Neural cell (in vitro differentiated cells): ENCODE data around the gene DND1. TPM values are rescaled to one million over a fixed set of nuclear protein-coding genes. Genes with fewer than 3 reads are reported as not detected.

ENCODE experiments used
- H2AFZ ChIP-seq: fragments of 200-600, 300-800 bp; sonication (generic), shearing (Covaris generic); 2 replicates; pipeline ENCODE4 v1.6.0; 2014; ENCODE audit warnings: low read depth, mild to moderate bottlenecking, antibody characterized with exemption, low read length, moderate library complexity
- H3F3A ChIP-seq: fragments of 200-600 bp; shearing (Covaris generic); 2 replicates; pipeline ENCODE4 v1.6.1; 2016; ENCODE audit warnings: mild to moderate bottlenecking, moderate library complexity, mixed read lengths, antibody characterized with exemption, low read length; ENCODE audit not compliant: insufficient read depth, poor library complexity, severe bottlenecking
- H3K27ac ChIP-seq: fragments of 200-600, 300-800 bp; sonication (generic), shearing (Covaris generic); 2 replicates; pipeline ENCODE4 v1.5.1; 2014; ENCODE audit warnings: mild to moderate bottlenecking, low read length, moderate library complexity
- H3K27me3 ChIP-seq: fragments of 300-800, 200-600 bp; sonication (generic), shearing (Covaris generic); 2 replicates; pipeline ENCODE4 v1.6.0; 2014; ENCODE audit warnings: mild to moderate bottlenecking, low read depth, low read length, moderate library complexity; ENCODE audit not compliant: insufficient read depth
- H3K36me3 ChIP-seq: fragments of 300-800, 200-600 bp; sonication (generic), shearing (Covaris generic); 2 replicates; pipeline ENCODE4 v1.5.1; 2014; ENCODE audit warnings: mild to moderate bottlenecking, antibody characterized with exemption, low read length, moderate library complexity; ENCODE audit not compliant: insufficient read depth
- H3K4me2 ChIP-seq: fragments of 300-800, 200-600 bp; sonication (generic), shearing (Covaris generic); 2 replicates; pipeline ENCODE4 v1.6.0; 2014; ENCODE audit warnings: mild to moderate bottlenecking, low read length
- H3K4me3 ChIP-seq: fragments of 300-800, 200-600 bp; sonication (generic), shearing (Covaris generic); 2 replicates; pipeline ENCODE4 v1.5.1; 2014; ENCODE audit warnings: mild to moderate bottlenecking, low read length, moderate library complexity
- H3K79me2 ChIP-seq: fragments of 200-600 bp; shearing (Covaris generic); replicated peaks from 2 replicates; pipeline ENCODE4 v1.6.0; 2014; ENCODE audit warnings: mild to moderate bottlenecking, low read length, moderate library complexity; ENCODE audit not compliant: insufficient read depth
- H3K9ac ChIP-seq: fragments of 300-800, 200-600 bp; sonication (generic), shearing (Covaris generic); 2 replicates; pipeline ENCODE4 v1.6.1; 2016; ENCODE audit warnings: mild to moderate bottlenecking, low read length, mixed read lengths
- H3K9me2 ChIP-seq: fragments of 200-600 bp; shearing (Covaris generic); 2 replicates; pipeline ENCODE4 v1.6.1; 2016; ENCODE audit warnings: mild to moderate bottlenecking, low read length, mixed read lengths; ENCODE audit not compliant: insufficient read depth
- H3K9me3 ChIP-seq: fragments of 200-600, 300-800 bp; sonication (generic), shearing (Covaris generic); 2 replicates; pipeline ENCODE4 v1.6.1; 2016; ENCODE audit warnings: mild to moderate bottlenecking, mixed run types, low read length, moderate library complexity, mixed read lengths
- H4K20me1 ChIP-seq: fragments of 200-600 bp; shearing (Covaris generic); 2 replicates; pipeline ENCODE4 v1.6.1; 2016; ENCODE audit warnings: mild to moderate bottlenecking, mixed run types; ENCODE audit not compliant: insufficient read depth
- EP300 ChIP-seq: fragments of 450-650 bp; conservative IDR thresholded peaks from 2 replicates; pipeline ENCODE4 v1.6.1; 2014; ENCODE audit warnings: antibody characterized with exemption, mild to moderate bottlenecking, moderate library complexity; ENCODE audit not compliant: poor library complexity, severe bottlenecking
- EZH2 ChIP-seq: fragments of 200-600, 300-800 bp; shearing (Covaris generic), sonication (generic); IDR thresholded peaks from 2 replicates; pipeline ENCODE4 v1.6.1; 2014; ENCODE audit warnings: antibody characterized with exemption, low read length, borderline replicate concordance, mild to moderate bottlenecking; ENCODE audit not compliant: insufficient read depth, poor library complexity, severe bottlenecking
- MXI1 ChIP-seq: fragments of 450-650 bp; conservative IDR thresholded peaks from 2 replicates; pipeline ENCODE4 v1.6.1; 2014; ENCODE audit warnings: antibody characterized with exemption, mild to moderate bottlenecking; ENCODE audit not compliant: poor library complexity, severe bottlenecking
- POLR2AphosphoS5 ChIP-seq: IDR thresholded peaks from 2 replicates; pipeline ENCODE4 v1.6.1; 2012
- RAD21 ChIP-seq: fragments of 450-650 bp; conservative IDR thresholded peaks from 2 replicates; pipeline ENCODE4 v1.6.1; 2014; ENCODE audit warnings: antibody characterized with exemption, mild to moderate bottlenecking, moderate library complexity
- SMC3 ChIP-seq: fragments of 450-650 bp; conservative IDR thresholded peaks from 2 replicates; pipeline ENCODE4 v1.6.1; 2014; ENCODE audit warnings: antibody characterized with exemption, mild to moderate bottlenecking, moderate library complexity; ENCODE audit not compliant: poor library complexity
- TAF1 ChIP-seq: IDR thresholded peaks from 2 replicates; pipeline ENCODE4 v1.6.1; 2012; ENCODE audit warnings: low read depth
- polyA plus RNA-seq: library from polyadenylated mRNA; depleted of rRNA; stranded (reverse); fragments of >200 nt; gene quantifications from 2 replicates; pipeline ENCODE4 v1.2.3, GENCODE V29; 2014
- TF ChIP-seq, protein P1 (sequence below): IDR thresholded peaks from 2 replicates; pipeline ENCODE4 v1.6.1; 2012; ENCODE audit warnings: borderline replicate concordance
- TF ChIP-seq, protein P2 (sequence below): fragments of 450-650 bp; IDR thresholded peaks from 2 replicates; pipeline ENCODE4 v1.5.1; 2014; ENCODE audit warnings: antibody characterized with exemption, mild to moderate bottlenecking, moderate library complexity; ENCODE audit not compliant: poor library complexity, severe bottlenecking

The DND1 gene
- polyA plus RNA-seq, 1 donor from 2014 or later = 4.4 TPM

DNA sequence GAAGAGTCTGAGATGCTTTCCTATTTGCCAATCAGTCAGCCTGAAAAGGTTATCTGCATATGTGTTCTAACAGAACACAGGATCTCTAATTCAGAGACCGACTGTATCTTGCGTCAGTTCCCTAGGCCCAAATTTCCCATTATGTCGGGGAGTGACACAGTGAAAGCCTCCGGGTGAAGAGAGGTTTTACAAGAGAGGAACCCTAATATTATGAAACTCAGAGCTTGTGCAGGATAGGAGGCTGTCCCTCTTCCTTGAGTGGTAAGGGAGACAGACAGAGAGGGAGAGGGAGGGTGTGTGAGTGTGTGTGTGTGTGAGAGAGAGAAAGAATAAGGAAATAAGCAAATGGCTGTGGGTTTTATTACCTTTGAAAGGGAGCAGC is 42.3 kb downstream of the DND1 start:
- no peaks in the 10 kb centered on the region for H3K79me2 ChIP-seq
- H3K36me3 ChIP-seq = no peaks in the 10 kb centered on the region
- no peak overlapping the region for H3K27ac ChIP-seq
- H2AFZ ChIP-seq = no peak overlapping the region
- H4K20me1 ChIP-seq = no peaks in the 10 kb centered on the region
- no peaks in the 10 kb centered on the region for H3K9me2 ChIP-seq
- H3F3A ChIP-seq = no peaks in the 10 kb centered on the region
- no peaks in the 10 kb centered on the region for H3K27me3 ChIP-seq
- no peak overlapping the region for H3K4me2 ChIP-seq
- no peak overlapping the region for H3K4me3 ChIP-seq
- TF ChIP-seq TAF1 (no peak), RAD21 (no peak), MXI1 (no peak)
- TF ChIP-seq, protein P1, sequence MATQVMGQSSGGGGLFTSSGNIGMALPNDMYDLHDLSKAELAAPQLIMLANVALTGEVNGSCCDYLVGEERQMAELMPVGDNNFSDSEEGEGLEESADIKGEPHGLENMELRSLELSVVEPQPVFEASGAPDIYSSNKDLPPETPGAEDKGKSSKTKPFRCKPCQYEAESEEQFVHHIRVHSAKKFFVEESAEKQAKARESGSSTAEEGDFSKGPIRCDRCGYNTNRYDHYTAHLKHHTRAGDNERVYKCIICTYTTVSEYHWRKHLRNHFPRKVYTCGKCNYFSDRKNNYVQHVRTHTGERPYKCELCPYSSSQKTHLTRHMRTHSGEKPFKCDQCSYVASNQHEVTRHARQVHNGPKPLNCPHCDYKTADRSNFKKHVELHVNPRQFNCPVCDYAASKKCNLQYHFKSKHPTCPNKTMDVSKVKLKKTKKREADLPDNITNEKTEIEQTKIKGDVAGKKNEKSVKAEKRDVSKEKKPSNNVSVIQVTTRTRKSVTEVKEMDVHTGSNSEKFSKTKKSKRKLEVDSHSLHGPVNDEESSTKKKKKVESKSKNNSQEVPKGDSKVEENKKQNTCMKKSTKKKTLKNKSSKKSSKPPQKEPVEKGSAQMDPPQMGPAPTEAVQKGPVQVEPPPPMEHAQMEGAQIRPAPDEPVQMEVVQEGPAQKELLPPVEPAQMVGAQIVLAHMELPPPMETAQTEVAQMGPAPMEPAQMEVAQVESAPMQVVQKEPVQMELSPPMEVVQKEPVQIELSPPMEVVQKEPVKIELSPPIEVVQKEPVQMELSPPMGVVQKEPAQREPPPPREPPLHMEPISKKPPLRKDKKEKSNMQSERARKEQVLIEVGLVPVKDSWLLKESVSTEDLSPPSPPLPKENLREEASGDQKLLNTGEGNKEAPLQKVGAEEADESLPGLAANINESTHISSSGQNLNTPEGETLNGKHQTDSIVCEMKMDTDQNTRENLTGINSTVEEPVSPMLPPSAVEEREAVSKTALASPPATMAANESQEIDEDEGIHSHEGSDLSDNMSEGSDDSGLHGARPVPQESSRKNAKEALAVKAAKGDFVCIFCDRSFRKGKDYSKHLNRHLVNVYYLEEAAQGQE = no peak
- TF ChIP-seq, protein P2, sequence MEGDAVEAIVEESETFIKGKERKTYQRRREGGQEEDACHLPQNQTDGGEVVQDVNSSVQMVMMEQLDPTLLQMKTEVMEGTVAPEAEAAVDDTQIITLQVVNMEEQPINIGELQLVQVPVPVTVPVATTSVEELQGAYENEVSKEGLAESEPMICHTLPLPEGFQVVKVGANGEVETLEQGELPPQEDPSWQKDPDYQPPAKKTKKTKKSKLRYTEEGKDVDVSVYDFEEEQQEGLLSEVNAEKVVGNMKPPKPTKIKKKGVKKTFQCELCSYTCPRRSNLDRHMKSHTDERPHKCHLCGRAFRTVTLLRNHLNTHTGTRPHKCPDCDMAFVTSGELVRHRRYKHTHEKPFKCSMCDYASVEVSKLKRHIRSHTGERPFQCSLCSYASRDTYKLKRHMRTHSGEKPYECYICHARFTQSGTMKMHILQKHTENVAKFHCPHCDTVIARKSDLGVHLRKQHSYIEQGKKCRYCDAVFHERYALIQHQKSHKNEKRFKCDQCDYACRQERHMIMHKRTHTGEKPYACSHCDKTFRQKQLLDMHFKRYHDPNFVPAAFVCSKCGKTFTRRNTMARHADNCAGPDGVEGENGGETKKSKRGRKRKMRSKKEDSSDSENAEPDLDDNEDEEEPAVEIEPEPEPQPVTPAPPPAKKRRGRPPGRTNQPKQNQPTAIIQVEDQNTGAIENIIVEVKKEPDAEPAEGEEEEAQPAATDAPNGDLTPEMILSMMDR = no peak
- no peaks in the 10 kb centered on the region for H3K9me3 ChIP-seq
- no peak overlapping the region for H3K9ac ChIP-seq

DNA sequence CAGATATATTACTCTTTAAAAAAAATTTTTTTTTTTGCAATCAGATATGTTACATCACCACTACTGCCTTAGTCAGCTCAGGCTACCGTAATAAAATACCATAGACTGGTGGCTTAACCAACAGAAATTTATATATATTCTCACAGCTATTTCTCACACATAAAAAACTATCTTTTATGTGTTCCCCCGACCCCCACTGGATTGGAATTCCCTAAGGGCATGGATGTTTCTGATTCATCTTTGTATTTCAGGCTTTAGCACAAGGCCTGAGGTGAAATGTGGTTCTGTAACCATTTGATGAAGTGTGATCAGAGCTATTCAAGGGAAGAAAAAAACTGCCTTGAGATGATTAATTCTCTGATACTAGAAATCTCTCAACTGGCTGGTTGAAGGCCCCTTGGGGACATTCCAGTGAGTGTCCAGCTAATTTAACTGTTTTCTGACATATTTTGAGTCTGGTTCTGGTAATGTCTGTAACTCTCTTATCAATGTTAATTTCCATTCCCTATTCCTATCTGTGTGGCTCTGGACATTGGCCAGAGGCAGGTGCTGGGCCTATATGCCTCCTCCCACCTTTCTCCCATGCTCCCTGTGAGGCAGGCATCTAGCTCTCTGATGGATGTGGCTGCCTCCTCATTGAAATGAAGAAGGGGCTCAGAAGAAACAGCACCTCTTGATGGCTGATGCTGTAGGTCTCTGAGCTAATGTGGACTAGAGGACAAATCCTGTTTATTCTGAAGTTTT is 42.9 kb downstream of the DND1 start:
- H2AFZ ChIP-seq = no peak overlapping the region
- no peaks in the 10 kb centered on the region for H3K27me3 ChIP-seq
- H3F3A ChIP-seq = no peaks in the 10 kb centered on the region
- H3K9ac ChIP-seq = no peak overlapping the region
- no peak for TF ChIP-seq MXI1
- TF ChIP-seq EP300 = no peak
- TF ChIP-seq POLR2AphosphoS5 = no peak
- TF ChIP-seq TAF1 = no peak
- TF ChIP-seq EZH2 = no peak
- TF ChIP-seq SMC3 = no peak
- no peak for TF ChIP-seq RAD21
- TF ChIP-seq, protein P2 = no peak
- TF ChIP-seq, protein P1 = no peak
- H3K4me3 ChIP-seq = no peak overlapping the region
- no peaks in the 10 kb centered on the region for H4K20me1 ChIP-seq
- H3K9me3 ChIP-seq = no peaks in the 10 kb centered on the region
- no peak overlapping the region for H3K27ac ChIP-seq
- no peaks in the 10 kb centered on the region for H3K36me3 ChIP-seq
- H3K9me2 ChIP-seq = no peaks in the 10 kb centered on the region
- no peaks in the 10 kb centered on the region for H3K79me2 ChIP-seq
- no peak overlapping the region for H3K4me2 ChIP-seq
